OCI-LY7 (cell line): ENCODE results near the gene ATP1A2. TPM values are rescaled to one million over a fixed set of nuclear protein-coding genes. Genes with fewer than 3 reads are reported as not detected.

Experiments used
- BruUV-seq: library from RNA; stranded (reverse); fragments of 400-500 nt; replicated peaks from 2 replicates; lab custom pipeline; 2021; lab: Mats Ljungman, UMichigan
- CTCF ChIA-PET: fragments of 300-600 bp; sonication (Branson Sonifier 250); formaldehyde crosslinking; loops from one replicate; lab custom pipeline; 2022; ENCODE audit warnings: antibody characterized with exemption; ENCODE audit not compliant: unreplicated experiment; lab: Charles Lee
- POLR2A ChIA-PET: fragments of 300-600 bp; sonication (Branson Sonifier 250); formaldehyde crosslinking; loops from one replicate; lab custom pipeline; 2022; ENCODE audit warnings: antibody characterized with exemption; lab: Charles Lee
- DNase-seq: peaks from one replicate; pipeline ENCODE4 v3.0.0-alpha.2; 2015; ENCODE audit warnings: low spot score
- H2AFZ ChIP-seq: fragments of 200-600 bp; sonication (generic), shearing (Covaris generic); 2 replicates; pipeline ENCODE4 v1.6.1; 2014; ENCODE audit warnings: mild to moderate bottlenecking, antibody characterized with exemption, low read length, moderate library complexity
- H3K27ac ChIP-seq: fragments of 200-600 bp; sonication (generic); 2 replicates; pipeline ENCODE4 v1.5.1; 2014; ENCODE audit warnings: mixed run types, low read depth, mild to moderate bottlenecking, moderate library complexity, low read length, inconsistent platforms; ENCODE audit not compliant: poor library complexity, severe bottlenecking
- H3K36me3 ChIP-seq: fragments of 200-600 bp; sonication (generic); 2 replicates; pipeline ENCODE4 v1.6.1; 2014; ENCODE audit warnings: mild to moderate bottlenecking, antibody characterized with exemption, low read length, moderate library complexity, mixed read lengths; ENCODE audit not compliant: insufficient read depth
- H3K4me1 ChIP-seq: fragments of 200-600 bp; sonication (generic); 2 replicates; pipeline ENCODE4 v1.5.1; 2014; ENCODE audit warnings: mild to moderate bottlenecking, low read length; ENCODE audit not compliant: insufficient read depth, poor library complexity, severe bottlenecking
- H3K4me2 ChIP-seq: fragments of 200-600 bp; sonication (generic); 2 replicates; pipeline ENCODE4 v1.6.1; 2014; ENCODE audit warnings: mild to moderate bottlenecking, low read length
- H3K4me3 ChIP-seq: fragments of 200-600 bp; sonication (generic); 2 replicates; pipeline ENCODE4 v1.5.1; 2014; ENCODE audit warnings: mild to moderate bottlenecking, low read depth, low read length; ENCODE audit not compliant: poor library complexity, severe bottlenecking
- H3K79me2 ChIP-seq: fragments of 200-600 bp; sonication (generic); 2 replicates; pipeline ENCODE4 v1.6.1; 2016; ENCODE audit warnings: low read depth, mild to moderate bottlenecking, low read length, moderate library complexity, mixed read lengths; ENCODE audit not compliant: insufficient read depth
- H3K9me2 ChIP-seq: fragments of 200-600 bp; sonication (generic); 2 replicates; pipeline ENCODE4 v1.6.1; 2016; ENCODE audit warnings: mild to moderate bottlenecking, low read length, mixed read lengths; ENCODE audit not compliant: insufficient read depth
- H3K9me3 ChIP-seq: fragments of 200-600 bp; sonication (generic); 2 replicates; pipeline ENCODE4 v1.6.1; 2014; ENCODE audit warnings: mild to moderate bottlenecking, mixed run types, low read length, mixed read lengths
- H4K20me1 ChIP-seq: fragments of 200-600 bp; sonication (generic); 2 replicates; pipeline ENCODE4 v1.6.1; 2014; ENCODE audit warnings: mild to moderate bottlenecking, antibody characterized with exemption, low read length, moderate library complexity, mixed read lengths; ENCODE audit not compliant: insufficient read depth
- EZH2phosphoT487 ChIP-seq: fragments of 200-600 bp; sonication (generic); IDR thresholded peaks from 2 replicates; pipeline ENCODE4 v1.6.1; 2018; ENCODE audit warnings: low read depth, borderline replicate concordance, mild to moderate bottlenecking, mixed run types, antibody characterized with exemption, low read length, moderate library complexity, mixed read lengths
- intact Hi-C: fragments of 100-400 bp; cut with micrococcal nuclease; formaldehyde crosslinking; loops from one replicate; pipeline ENCODE4 v1.10.0; 2022; ENCODE audit not compliant: unreplicated experiment
- total RNA-seq, 2 experiments: library from RNA; depleted of rRNA in 1 of 2; stranded (reverse); fragments of >200 nt in 1 of 2; shearing (Covaris generic) in 1 of 2; gene quantifications; 2 replicates each; pipeline ENCODE4 v1.2.3, GENCODE V29; 2014 to 2022
- TF ChIP-seq, protein P1 (sequence below): fragments of 200-600 bp; sonication (generic); conservative IDR thresholded peaks from 2 replicates; pipeline ENCODE4 v1.5.1; 2014; ENCODE audit warnings: mild to moderate bottlenecking, antibody characterized with exemption, low read length, moderate library complexity, mixed read lengths

ATP1A2 gene
- total RNA-seq, 2 experiments from 2014 or later: not detected

DNA sequence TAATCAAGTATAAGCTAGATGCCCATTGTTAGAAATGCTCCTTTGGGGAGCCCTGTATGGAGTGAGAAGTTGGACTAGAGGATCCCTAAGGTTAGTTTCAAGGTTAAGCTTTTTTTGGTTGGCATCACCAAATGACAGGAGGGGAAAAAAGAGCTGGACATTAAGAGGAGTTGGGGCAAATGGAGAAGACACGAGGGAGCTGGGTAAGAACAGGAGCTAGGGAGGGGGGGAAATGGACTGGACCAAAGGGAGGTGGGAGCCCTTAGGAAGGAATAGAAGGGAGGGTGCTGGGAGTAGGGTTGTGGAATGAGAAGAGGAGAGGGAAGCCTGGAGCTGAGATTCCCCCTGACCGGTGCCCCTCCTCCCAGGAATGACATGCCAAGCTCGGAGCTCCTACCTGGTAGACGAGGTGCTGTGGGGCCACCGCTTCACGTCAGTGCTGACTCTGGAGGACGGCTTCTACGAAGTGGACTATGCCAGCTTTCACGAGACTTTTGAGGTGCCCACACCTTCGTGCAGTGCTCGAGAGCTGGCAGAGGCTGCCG is 28.4 kb upstream of the ATP1A2 start:
- peaks cover 20% of the 10 kb centered on the region for H3K36me3 ChIP-seq
- BruUV-seq: no TSS peak
- no peaks in the 10 kb centered on the region for H3K4me1 ChIP-seq
- no peaks in the 10 kb centered on the region for H4K20me1 ChIP-seq
- H3K4me2 ChIP-seq: no peak overlapping the region
- no peaks in the 10 kb centered on the region for H3K9me2 ChIP-seq
- no peaks in the 10 kb centered on the region for H3K79me2 ChIP-seq
- H3K27ac ChIP-seq: no peak overlapping the region
- DNase-seq: no peak
- CTCF ChIA-PET: interaction anchor here (0.8 to 1.3 kb wide), 4 partner anchors 10 to 62 kb away, joined by 3 to 9 read pairs (median 5); partner anchors contain the start of gene IGSF8
- intact Hi-C loops: no loop called here
- H3K4me3 ChIP-seq: no peak overlapping the region
- no peak overlapping the region for H2AFZ ChIP-seq
- TF ChIP-seq, protein P1, sequence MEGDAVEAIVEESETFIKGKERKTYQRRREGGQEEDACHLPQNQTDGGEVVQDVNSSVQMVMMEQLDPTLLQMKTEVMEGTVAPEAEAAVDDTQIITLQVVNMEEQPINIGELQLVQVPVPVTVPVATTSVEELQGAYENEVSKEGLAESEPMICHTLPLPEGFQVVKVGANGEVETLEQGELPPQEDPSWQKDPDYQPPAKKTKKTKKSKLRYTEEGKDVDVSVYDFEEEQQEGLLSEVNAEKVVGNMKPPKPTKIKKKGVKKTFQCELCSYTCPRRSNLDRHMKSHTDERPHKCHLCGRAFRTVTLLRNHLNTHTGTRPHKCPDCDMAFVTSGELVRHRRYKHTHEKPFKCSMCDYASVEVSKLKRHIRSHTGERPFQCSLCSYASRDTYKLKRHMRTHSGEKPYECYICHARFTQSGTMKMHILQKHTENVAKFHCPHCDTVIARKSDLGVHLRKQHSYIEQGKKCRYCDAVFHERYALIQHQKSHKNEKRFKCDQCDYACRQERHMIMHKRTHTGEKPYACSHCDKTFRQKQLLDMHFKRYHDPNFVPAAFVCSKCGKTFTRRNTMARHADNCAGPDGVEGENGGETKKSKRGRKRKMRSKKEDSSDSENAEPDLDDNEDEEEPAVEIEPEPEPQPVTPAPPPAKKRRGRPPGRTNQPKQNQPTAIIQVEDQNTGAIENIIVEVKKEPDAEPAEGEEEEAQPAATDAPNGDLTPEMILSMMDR: no peak
- TF ChIP-seq EZH2phosphoT487: no peak
- POLR2A ChIA-PET: interaction anchor here (0.5 to 0.7 kb wide), 2 partner anchors 51 to 103 kb away, joined by 3 read pairs; no protein-coding TSS in a partner anchor
- H3K9me3 ChIP-seq: no peaks in the 10 kb centered on the region

DNA sequence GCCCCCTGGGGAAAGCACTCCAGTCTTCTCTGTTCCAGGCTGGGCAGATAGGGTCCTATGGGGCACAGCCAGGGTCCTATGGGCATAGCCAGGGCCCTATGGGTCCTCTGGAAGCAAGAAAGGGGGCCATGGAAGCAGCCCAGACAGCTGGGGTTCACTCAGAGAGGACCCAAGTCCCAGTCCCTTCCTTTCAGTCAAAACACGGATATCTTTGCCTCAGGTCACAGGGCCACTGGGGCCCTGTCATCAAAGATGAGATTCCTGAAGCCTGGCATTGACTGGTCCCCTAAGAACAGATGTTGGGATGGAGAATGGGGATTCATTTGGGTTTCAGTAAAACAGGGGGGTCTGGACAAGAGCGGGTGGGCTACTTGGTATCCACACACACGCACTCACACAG is 25.7 kb upstream of the ATP1A2 start:
- ChIA-PET POLR2A (no interaction called here), CTCF (no interaction called here)
- H3K4me1 ChIP-seq: no peaks in the 10 kb centered on the region
- peaks cover 27% of the 10 kb centered on the region; the same call in 1 of the 2 replicates for H3K36me3 ChIP-seq
- H3K4me3 ChIP-seq: no peak overlapping the region
- H3K9me2 ChIP-seq: no peaks in the 10 kb centered on the region
- BruUV-seq: no TSS peak
- H2AFZ ChIP-seq: no peak overlapping the region
- no peaks in the 10 kb centered on the region for H4K20me1 ChIP-seq
- no peak for DNase-seq
- no peaks in the 10 kb centered on the region for H3K9me3 ChIP-seq
- no peak overlapping the region for H3K27ac ChIP-seq
- H3K4me2 ChIP-seq: no peak overlapping the region
- H3K79me2 ChIP-seq: no peaks in the 10 kb centered on the region
- TF ChIP-seq, protein P1: no peak
- no peak for TF ChIP-seq EZH2phosphoT487
- intact Hi-C loops: no loop called here

DNA sequence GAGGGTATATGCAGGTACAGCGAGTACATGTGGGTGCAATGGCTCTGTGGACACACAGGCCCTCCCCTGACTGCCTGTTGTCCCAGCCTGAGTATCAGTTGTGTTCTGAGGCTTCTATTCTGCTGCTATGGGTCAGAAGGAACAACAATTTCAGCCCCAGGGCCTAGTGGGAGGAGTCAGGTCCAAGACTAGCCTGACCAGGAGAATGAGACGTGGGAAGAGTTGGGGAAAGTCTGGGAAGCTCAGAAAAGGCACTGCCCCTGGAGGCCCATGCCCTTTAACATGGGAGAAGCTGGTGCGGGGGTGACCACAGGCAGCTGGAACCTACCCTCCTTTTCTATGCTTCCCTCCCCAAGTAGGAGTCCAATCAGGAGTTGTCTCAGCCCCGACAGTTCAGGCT is 24.8 kb upstream of the ATP1A2 start:
- peaks cover 23% of the 10 kb centered on the region; the same call in 1 of the 2 replicates for H3K36me3 ChIP-seq
- H4K20me1 ChIP-seq: no peaks in the 10 kb centered on the region
- peaks cover under 1% of the 10 kb centered on the region for H3K4me1 ChIP-seq
- no peak overlapping the region for H3K4me3 ChIP-seq
- intact Hi-C loops: no loop called here
- no peak overlapping the region for H3K27ac ChIP-seq
- BruUV-seq: no TSS peak
- no peak overlapping the region for H2AFZ ChIP-seq
- no peak for DNase-seq
- ChIA-PET CTCF (no interaction called here), POLR2A (no interaction called here)
- no peaks in the 10 kb centered on the region for H3K9me3 ChIP-seq
- H3K4me2 ChIP-seq: no peak overlapping the region
- TF ChIP-seq EZH2phosphoT487: no peak
- TF ChIP-seq, protein P1: no peak
- no peaks in the 10 kb centered on the region for H3K9me2 ChIP-seq
- H3K79me2 ChIP-seq: no peaks in the 10 kb centered on the region
